Mucosa of gallbladder (tissue), 1 donor: ENCODE measurements around the gene RELT. TPM values are rescaled to one million over a fixed set of nuclear protein-coding genes. Genes with fewer than 3 reads are reported as not detected.

Experiments used
- DNase-seq: peaks from one replicate; pipeline ENCODE4 v3.0.0-alpha.2; 2020; ENCODE audit warnings: low spot score
- total RNA-seq: library from RNA; stranded (reverse); gene quantifications from one replicate; pipeline ENCODE4 v1.2.1, GENCODE V29; 2021
- donor health status: DM: no; HTN: no; CAD: no.

Gene RELT
- total RNA-seq, 1 donor from 2014 or later: 5.9 TPM

- DNase-seq: no peak
These were observed 28.4 kb downstream of the RELT start for GRCh38 chr11:73404506-73405145.

- DNase-seq: no peak
These were observed 28.9 kb downstream of the RELT start for GRCh38 chr11:73405146-73405510.

GRCh38 chr11:73406131-73406530 is 29.9 kb downstream of the RELT start:
- DNase-seq: no peak

GRCh38 chr11:73406619-73407018 is 30.4 kb downstream of the RELT start:
- DNase-seq: no peak

- no peak for DNase-seq
These were observed 33.2 kb downstream of the RELT start for GRCh38 chr11:73409431-73409830.

DNA sequence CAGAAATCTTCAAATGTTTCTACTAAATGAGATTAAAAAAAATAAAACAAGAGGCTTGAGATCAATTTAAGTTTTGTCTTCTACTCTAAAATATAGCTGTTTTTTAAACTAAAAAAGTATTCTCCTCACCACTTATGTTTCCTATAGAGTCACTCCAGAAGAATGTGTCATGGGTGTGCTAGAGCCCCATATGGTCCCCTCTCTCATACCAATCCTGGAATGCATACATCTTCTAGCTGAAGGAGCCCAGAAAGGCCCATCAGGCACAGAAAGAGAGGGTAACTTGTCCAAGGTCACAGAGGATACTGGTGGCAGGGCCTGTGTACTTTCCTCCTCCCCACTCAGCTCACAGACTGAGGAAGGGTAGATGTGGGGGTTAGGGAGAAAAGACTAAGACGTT is 34.4 kb downstream of the RELT start:
- no peak for DNase-seq

GRCh38 chr11:73411031-73411430 is 34.8 kb downstream of the RELT start:
- DNase-seq: no peak

DNA sequence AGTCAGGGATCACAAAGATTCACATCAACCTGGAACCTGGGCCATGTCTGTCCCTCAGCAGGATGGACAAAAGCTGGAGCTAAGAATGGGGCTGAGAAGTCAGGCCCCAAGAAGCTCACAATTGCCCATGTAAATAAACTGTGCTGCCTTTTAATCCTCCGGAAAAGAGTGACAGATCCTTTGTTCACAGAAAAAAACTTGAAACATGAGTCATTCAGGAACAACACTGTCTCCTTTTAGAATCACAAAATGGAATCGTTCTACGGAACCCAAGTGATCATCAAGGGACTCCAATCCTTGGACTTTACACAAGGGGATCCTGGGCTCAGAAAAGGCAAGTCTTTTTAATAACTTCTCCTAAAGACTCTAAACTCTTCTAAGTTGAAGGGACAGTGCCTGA is 36.1 kb downstream of the RELT start:
- no peak for DNase-seq

- DNase-seq: no peak
These were observed 37.1 kb downstream of the RELT start for GRCh38 chr11:73413256-73413655.

DNA sequence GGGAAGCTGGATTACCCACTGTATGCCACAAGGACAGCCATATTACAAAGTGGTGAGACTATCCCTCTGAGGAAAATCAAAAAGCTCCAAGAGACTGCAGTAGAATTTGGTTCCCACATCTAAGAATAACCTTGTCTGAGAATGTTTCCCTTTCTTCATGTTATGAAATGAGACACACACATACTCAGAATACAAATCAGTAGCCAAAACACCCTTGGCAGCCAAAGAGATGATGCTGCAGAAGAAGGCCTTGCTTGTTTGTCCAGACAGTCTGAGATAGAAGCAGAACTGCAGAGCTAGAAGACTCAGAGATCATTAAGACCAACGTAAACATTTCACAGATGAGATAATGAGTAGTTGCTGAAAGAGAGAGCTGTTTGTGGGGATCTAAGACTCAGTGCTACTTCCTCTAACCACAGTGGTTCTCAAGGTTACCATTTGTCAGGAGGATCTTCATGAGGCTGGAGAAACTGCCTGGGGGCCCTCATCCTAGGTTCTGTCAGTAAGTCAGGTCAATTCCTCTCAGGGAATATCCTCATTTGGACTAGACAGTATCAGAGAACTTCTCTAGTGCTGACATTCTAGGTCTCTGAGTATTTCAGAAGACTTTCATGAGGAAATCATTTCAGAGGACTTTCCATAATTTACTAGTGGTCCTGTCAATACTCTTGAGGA is 38.9 kb downstream of the RELT start:
- DNase-seq: no peak

GRCh38 chr11:73415854-73416615 is 39.8 kb downstream of the RELT start:
- no peak for DNase-seq

DNA sequence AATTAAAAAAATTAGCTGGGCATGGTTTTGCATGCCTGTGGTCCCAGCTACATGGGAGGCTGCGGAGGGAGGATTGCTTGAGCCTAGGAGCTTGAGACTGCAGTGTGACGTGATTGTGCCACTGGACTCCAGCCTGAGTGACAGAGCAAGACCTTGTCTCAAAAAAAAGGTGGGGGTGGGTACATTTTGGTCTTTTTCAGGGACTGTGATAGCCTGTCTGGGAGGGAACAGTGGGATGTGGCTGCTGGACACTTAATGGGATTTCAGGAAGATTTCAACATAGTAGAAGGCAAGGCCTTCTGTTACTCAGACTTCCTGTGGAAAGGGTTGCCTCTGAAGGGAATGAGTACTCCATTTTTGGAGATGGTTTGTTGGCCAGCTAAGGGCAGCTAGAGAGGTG is 40.6 kb downstream of the RELT start:
- no peak for DNase-seq

DNA sequence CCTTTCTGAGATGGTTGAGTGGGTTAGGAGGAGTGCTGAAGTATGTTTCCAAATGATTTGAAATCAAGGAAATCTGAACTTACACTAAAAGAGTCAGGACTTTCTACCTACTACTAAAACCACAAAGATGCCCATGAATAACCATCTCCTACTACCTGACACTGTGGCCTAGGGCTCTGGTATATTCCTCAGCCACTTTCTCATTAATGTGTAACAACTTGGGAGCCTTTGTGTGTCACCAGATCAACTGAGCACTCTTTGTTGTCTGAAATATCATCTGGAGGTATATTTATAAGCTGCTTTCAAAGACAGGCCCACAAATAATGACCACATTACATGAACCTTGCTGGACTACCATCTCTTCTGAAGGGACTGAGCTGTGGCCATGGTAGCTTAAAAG is 43.9 kb downstream of the RELT start:
- DNase-seq: no peak

- DNase-seq: no peak
These were observed 46.7 kb downstream of the RELT start for GRCh38 chr11:73422886-73423285.

GRCh38 chr11:73423506-73423905 is 47.3 kb downstream of the RELT start:
- no peak for DNase-seq

DNA sequence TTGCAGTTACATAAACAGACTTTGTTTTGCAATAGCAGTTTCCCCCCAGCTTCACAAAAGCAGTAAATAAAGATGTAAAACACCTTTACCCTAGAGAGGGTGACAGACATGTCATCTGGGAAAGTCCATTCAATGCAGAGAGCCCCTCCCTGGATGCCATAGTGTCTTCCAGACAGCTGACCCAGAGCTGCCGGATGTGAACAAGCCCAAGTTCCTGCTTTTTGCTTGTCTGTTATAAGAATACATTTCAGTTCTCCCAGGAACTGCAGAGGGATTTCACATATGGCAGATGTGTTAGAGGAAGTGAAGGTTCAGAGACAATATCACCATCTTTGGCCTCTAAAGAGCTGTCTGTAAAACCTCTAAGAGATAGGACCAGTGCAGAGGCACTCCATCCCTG is 48.9 kb downstream of the RELT start:
- DNase-seq: no peak

DNA sequence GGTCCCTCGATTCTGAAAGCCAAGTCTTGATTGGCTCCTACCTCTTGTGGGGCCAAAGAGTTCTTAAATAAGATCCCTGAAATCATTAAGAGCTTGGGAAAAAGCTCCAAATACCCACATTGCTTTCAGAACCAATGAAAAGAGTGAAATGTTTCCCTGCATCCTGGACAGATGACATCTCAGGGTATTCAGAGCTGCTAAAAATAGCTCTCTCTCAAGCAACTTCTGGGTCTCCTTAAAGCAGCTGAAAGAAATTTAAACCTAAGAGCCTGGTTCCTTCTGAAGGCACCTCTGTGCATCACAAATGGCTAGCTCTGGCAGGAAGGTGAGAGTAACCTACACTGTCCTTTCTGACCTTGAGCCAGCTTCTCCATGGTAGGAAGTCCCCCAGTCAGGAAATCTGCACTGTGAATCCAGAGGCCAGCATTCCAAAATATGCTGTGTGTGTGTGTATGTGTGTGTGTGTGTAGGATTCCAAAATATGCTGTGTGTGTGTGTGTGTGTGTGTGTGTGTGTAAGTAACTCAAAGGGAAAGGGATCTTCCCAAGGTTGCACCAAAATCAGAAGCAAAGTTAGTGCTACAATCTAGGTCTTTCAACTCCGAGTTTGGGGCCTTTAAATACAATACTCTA is 50.1 kb downstream of the RELT start:
- no peak for DNase-seq

DNA sequence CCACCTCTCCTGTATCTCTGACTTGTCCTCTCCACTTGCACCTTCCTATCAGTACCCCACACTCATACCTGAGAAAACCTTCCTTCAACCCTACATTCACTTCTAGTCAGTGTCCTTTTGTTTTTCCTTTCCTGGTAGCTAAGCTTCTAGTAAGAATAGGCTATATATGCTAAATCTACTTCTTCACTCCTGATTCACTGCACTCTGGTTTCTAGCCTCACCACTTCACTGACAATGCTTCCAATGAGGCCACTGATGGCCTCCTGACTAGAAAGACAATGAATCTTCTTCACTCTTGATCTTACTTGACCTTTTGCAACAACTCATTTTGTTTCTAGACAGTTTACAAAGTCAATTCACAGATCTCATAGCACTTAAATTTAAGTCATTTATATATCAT is 52.0 kb downstream of the RELT start:
- no peak for DNase-seq

- DNase-seq: no peak
These were observed 52.5 kb downstream of the RELT start for GRCh38 chr11:73428699-73429098.

DNA sequence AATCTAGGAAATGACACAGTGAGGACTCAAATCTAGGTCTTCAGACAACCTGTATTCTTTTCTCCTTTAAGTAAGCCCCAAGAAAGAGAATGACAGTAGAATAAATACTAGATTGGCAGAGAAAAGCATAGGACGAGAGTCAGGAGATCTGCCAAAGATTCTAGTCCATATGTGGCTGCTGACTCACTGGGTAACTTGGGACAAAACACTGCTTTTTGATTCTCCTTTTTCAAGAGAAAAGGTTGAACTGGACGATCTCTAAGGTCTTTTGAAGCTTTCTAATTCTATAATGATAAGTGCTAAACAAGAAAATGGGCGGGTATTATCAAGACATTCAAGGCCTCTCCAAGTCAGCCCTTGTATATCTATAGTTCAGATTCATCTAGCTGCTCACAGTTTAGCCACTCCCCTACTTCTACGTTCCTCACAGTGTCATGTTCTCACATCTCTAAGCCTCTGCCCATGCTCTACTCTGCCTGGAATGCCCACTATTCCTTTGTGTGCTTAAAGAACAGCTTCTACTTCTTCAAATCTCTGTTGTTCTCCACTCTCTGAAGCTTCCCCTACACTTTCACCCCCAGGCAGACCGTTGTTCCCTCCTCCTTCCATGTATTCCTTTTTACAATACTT is 53.0 kb downstream of the RELT start:
- no peak for DNase-seq

GRCh38 chr11:73430326-73430725 is 54.1 kb downstream of the RELT start:
- DNase-seq: no peak

DNA sequence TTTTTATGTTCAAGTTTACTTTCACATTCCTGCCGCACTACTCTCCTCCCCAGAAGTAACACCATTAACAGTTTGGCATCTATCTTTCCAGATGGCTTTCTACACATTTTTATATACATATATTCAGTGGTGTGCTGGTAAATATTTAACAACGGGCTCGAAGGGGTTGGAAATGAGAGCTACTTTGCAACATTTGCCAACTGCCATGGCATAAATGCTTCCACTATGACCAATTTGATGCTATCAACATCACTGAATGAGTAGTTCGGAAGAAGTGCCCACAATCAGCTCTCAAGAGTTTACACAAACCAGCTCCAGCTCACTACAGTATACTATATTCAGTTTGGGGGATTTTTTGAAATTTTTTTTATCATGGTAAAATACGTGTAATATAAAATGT is 55.2 kb downstream of the RELT start:
- no peak for DNase-seq
